CD4-positive, alpha-beta memory T cell (primary cell): ENCODE measurements around the gene FLAD1. TPM values are rescaled to one million over a fixed set of nuclear protein-coding genes. Genes with fewer than 3 reads are reported as not detected.

Experiments used
- CTCF ChIA-PET: fragments of 350-600 bp; sonication (Branson Sonifier 250); formaldehyde crosslinking; loops from one replicate; lab custom pipeline; 2021; ENCODE audit warnings: inconsistent platforms; ENCODE audit not compliant: partially characterized antibody; lab: Charles Lee
- POLR2A ChIA-PET: fragments of 350-600 bp; sonication (Branson Sonifier 250); formaldehyde crosslinking; loops from one replicate; lab custom pipeline; 2021; ENCODE audit not compliant: partially characterized antibody; lab: Charles Lee
- DNase-seq, 5 donors: peaks; one replicate each; pipeline versions ENCODE4 v3.0.0 to v3.0.0-alpha.2; 2020 to 2022; ENCODE audit warnings: mixed read lengths in 1 of 5
- H3K27ac ChIP-seq: one replicate; pipeline ENCODE4 v1.7.0; 2013; ENCODE audit warnings: low read depth, low read length
- H3K27me3 ChIP-seq: 2 replicates; pipeline ENCODE4 v1.7.0; 2013; ENCODE audit warnings: mild to moderate bottlenecking, low read length, moderate library complexity; ENCODE audit not compliant: insufficient read depth
- H3K36me3 ChIP-seq: 2 replicates; pipeline ENCODE4 v1.7.0; 2013; ENCODE audit warnings: mild to moderate bottlenecking, low read length, moderate library complexity; ENCODE audit not compliant: insufficient read depth
- H3K4me1 ChIP-seq: 2 replicates; pipeline ENCODE4 v1.7.0; 2013; ENCODE audit warnings: mild to moderate bottlenecking, low read length, moderate library complexity; ENCODE audit not compliant: insufficient read depth
- H3K4me3 ChIP-seq, 2 donors: one replicate each; pipeline ENCODE4 v1.7.0; 2013; ENCODE audit warnings: low read length in 2 of 2, mild to moderate bottlenecking in 1 of 2
- H3K9me3 ChIP-seq, 2 donors: one replicate each; pipeline ENCODE4 v1.7.0; 2013; ENCODE audit warnings: low read length in 2 of 2, control low read depth in 1 of 2; ENCODE audit not compliant: control insufficient read depth in 1 of 2
- H3K27ac Mint-ChIP-seq, 7 donors: one replicate each; pipeline ENCODE4 v1.8.0; 2020 to 2021; ENCODE audit warnings: mixed read lengths in 7 of 7, mild to moderate bottlenecking in 6 of 7, inconsistent platforms in 3 of 7, moderate library complexity in 3 of 7
- H3K27me3 Mint-ChIP-seq, 2 donors: one replicate each; pipeline ENCODE4 v1.8.0; 2020 to 2021; ENCODE audit warnings: mixed read lengths in 2 of 2
- H3K36me3 Mint-ChIP-seq, 2 donors: one replicate each; pipeline ENCODE4 v1.8.0; 2020 to 2021; ENCODE audit warnings: mixed read lengths in 2 of 2, inconsistent platforms in 1 of 2, mild to moderate bottlenecking in 1 of 2
- H3K4me1 Mint-ChIP-seq, 4 donors: one replicate each; pipeline ENCODE4 v1.8.0; 2020 to 2021; ENCODE audit warnings: mixed read lengths in 4 of 4, mild to moderate bottlenecking in 1 of 4
- H3K4me3 Mint-ChIP-seq, 8 donors: one replicate each; pipeline ENCODE4 v1.8.0; 2020 to 2021; ENCODE audit warnings: mixed read lengths in 8 of 8, mild to moderate bottlenecking in 7 of 8, moderate library complexity in 6 of 8, inconsistent platforms in 3 of 8
- H3K9me3 Mint-ChIP-seq, 8 donors: one replicate each; pipeline ENCODE4 v1.8.0; 2020 to 2021; ENCODE audit warnings: mixed read lengths in 8 of 8, mild to moderate bottlenecking in 5 of 8, inconsistent platforms in 3 of 8, moderate library complexity in 1 of 8
- intact Hi-C: fragments of 100-400 bp; cut with micrococcal nuclease; formaldehyde crosslinking; loops from one replicate; pipeline ENCODE4 v1.15.1; 2023
- polyA plus RNA-seq, 2 donors: library from polyadenylated mRNA; unstranded; fragments of 300-500 nt; fragmentation: Illumina TruSeq; gene quantifications; one replicate each; pipeline ENCODE4 v1.2.3, GENCODE V29; 2021
- total RNA-seq, 2 experiments: library from RNA; stranded (reverse); gene quantifications; one replicate each; pipeline ENCODE4 v1.2.3, GENCODE V29; 2021

Gene FLAD1
- total and polyA plus RNA-seq, 4 experiments from 2014 or later: 48.9 to 75.9 (median 54.5) TPM

DNA sequence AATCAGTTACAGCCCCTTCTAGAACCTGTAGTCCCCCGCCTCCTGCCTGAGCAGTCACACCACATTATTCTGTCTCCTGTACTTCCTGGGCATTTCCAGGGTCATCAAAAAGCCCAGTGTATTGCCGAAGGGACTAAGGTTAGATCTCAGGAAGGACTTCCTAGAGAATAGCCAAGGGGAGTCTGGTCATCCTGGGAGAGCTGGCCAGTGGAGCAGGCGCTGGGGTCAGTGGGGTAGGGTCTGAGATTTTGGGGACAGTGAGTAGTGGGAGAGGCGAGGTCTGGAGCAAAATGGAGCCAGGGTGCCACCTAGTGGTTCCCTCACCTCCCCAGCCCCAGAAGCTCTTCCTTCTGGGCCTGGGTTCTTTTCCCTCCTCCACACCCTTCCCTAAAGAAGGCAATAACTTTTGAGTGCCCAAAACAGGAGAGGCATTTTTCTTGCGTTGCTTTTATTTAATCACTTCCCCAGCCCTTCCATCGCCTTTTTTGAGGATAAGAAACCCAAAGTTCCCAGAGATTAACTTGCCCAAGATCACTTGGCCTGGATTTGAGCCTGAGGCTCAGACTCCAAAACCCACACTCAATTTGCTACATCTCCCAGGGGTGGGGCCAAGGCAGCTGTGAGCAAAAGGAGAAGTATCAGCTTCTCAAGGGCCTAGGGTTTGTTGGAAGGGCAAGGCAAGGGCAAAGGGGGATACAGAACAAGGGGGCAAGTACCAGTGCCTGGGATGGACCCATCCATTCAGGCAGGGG is 39.3 kb upstream of the FLAD1 start:
- intact Hi-C loops: no loop called here
- Mint-ChIP-seq H3K36me3 (peaks cover 14 to 50% of the 10 kb centered on the region in 2 donors), H3K27ac (peak overlapping the region; percentile 90 to 98 (median 97)), H3K9me3 (peaks cover 0 to 2% (median 0%) of the 10 kb centered on the region in 8 donors), H3K4me3 (peak overlapping the region in 7 of 8 donors; percentile 29 to 85 (median 67)), H3K4me1 (peaks cover 47 to 67% (median 58%) of the 10 kb centered on the region in 4 donors), H3K27me3 (no peaks in the 10 kb centered on the region)
- Histone ChIP-seq H3K27me3 (no peaks in the 10 kb centered on the region), H3K27ac (peak overlapping the region; percentile 82), H3K4me3 (no peak overlapping the region), H3K4me1 (peaks cover 79% of the 10 kb centered on the region), H3K9me3 (no peaks in the 10 kb centered on the region), H3K36me3 (peaks cover 47% of the 10 kb centered on the region)
- ChIA-PET CTCF (interaction anchor here (0.6 to 4.4 kb wide), 16 partner anchors 8 to 378 kb away, joined by 3 to 14 read pairs (median 4); partner anchors contain the start of genes ADAR, FLAD1 and PMVK), POLR2A (interaction anchor here (0.8 to 1.4 kb wide), 7 partner anchors 9 to 322 kb away, joined by 3 to 8 read pairs (median 3); no protein-coding TSS in a partner anchor)
- peak in 2 of 5 donors; percentile 45 to 47 for DNase-seq

DNA sequence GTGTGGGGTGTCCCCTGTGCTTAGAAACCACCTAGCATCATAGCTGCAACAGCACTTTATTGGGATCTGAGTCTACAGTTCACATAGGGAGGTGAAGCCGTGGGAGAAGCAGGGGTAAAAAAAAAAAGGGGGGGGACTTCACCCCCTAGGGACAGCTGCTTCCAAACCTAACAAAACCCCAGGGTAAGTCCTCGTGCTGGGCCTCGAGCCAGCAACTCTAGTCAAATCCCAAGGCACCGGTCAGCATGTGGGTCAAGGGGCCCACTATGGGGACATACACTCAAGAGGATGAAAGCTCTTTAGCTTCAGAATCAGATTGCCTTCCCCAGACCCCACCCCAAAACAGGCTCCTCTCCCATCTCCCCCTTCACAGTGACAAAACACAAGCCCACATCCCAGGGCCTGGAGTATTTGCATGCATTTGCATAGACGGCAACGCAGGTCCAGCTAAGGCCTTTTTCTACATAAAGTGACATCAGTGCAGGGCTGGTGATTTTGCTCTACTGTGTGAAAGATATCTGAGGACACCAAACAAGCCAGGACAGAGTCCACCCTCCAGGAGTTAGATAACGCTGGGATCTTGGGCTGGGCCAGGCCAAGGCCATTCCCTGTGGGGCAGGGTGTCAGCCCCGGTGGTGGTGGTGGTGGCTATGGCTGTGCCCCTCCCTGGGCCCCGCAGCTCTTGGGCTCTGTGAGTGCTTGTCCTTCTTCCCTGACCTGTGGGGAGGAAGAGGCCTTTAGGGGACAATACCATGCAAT is 38.6 kb upstream of the FLAD1 start:
- peaks cover 21 to 57% of the 10 kb centered on the region in 2 donors for H3K36me3 Mint-ChIP-seq

DNA sequence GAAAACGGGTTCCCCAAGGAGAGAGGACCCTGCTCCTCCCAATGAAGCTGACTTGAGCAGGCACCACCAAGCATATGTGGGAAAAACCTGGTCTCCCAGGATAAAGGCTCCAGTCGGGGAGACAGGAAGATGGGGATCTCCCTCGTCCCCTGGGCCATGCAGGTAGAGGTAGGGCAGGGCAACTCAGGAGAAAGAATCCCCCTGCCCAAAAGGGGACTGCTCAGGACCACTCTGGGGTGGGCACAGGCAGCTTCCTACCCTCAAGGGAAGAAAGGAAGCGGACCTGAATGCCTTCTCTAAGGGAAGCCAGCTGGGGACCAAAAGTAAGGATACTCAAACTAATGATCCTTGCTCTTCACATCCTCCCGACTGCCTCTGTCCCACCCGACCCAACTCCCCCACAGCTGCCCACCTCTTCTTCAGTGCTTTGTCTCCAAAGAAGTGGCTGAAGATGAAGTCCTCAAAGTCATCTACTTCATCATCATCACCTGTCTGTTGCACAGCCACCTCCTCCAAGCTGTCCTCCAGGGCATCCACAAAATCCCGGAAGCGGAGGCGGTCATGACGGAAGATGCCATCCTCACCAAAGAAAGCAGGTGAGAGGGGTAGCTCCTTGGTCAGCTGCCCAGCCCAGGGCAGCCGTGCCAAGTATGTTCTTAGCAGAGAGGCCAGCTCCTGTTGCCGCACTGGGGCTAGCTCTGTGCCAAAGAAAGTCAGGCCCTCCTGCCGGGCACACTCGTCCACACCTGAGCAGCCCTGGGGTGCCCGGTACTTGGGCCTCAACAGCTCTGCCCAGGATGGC is 37.8 kb upstream of the FLAD1 start:
- H3K9me3 ChIP-seq: no peaks in the 10 kb centered on the region
- H3K4me3 ChIP-seq: no peak overlapping the region
- H3K4me1 Mint-ChIP-seq: peaks cover 42 to 66% (median 55%) of the 10 kb centered on the region in 4 donors
- H3K9me3 Mint-ChIP-seq: peaks cover 0 to 2% (median 0%) of the 10 kb centered on the region in 8 donors
- CTCF ChIA-PET: interaction anchor here (0.9 to 4.4 kb wide), 14 partner anchors 9 to 464 kb away, joined by 3 to 14 read pairs (median 4); partner anchors contain the start of genes ADAM15, ADAR, FLAD1 and PMVK
- no peaks in the 10 kb centered on the region for H3K27me3 ChIP-seq
- DNase-seq: peak in 1 of 5 donors; percentile 22
- intact Hi-C loops: no loop called here
- H3K36me3 ChIP-seq: peaks cover 49% of the 10 kb centered on the region
- no peak overlapping the region for H3K4me3 Mint-ChIP-seq
- peaks cover 72% of the 10 kb centered on the region for H3K4me1 ChIP-seq
- no peaks in the 10 kb centered on the region for H3K27me3 Mint-ChIP-seq
- H3K36me3 Mint-ChIP-seq: peaks cover 23 to 58% of the 10 kb centered on the region in 2 donors
- H3K27ac ChIP-seq: peak overlapping the region; percentile 82
- POLR2A ChIA-PET: interaction anchor here (0.7 to 2.0 kb wide), 8 partner anchors 9 to 276 kb away, joined by 3 to 11 read pairs (median 3); partner anchors contain the start of genes FLAD1, PMVK and ZBTB7B
- H3K27ac Mint-ChIP-seq: peak overlapping the region; percentile 6 to 97 (median 62)

More for the DNA sequence above, 38.6 kb upstream of the FLAD1 start:
- Histone ChIP-seq H3K36me3 (peaks cover 47% of the 10 kb centered on the region), H3K4me3 (no peak overlapping the region), H3K27ac (peak overlapping the region; percentile 82), H3K4me1 (peaks cover 77% of the 10 kb centered on the region), H3K27me3 (no peaks in the 10 kb centered on the region), H3K9me3 (no peaks in the 10 kb centered on the region)
- Mint-ChIP-seq H3K27me3 (no peaks in the 10 kb centered on the region), H3K27ac (peak overlapping the region; percentile 61 to 97 (median 96)), H3K4me1 (peaks cover 47 to 69% (median 59%) of the 10 kb centered on the region in 4 donors), H3K9me3 (peaks cover 0 to 2% (median 0%) of the 10 kb centered on the region in 8 donors), H3K4me3 (peak overlapping the region in 1 of 8 donors; percentile 85)
- intact Hi-C loops: no loop called here
- POLR2A ChIA-PET: interaction anchor here (0.7 to 2.0 kb wide), 10 partner anchors 8 to 323 kb away, joined by 3 to 11 read pairs (median 3); partner anchors contain the start of genes FLAD1 and PMVK
- CTCF ChIA-PET: interaction anchor here (0.6 to 4.4 kb wide), 20 partner anchors 8 to 464 kb away, joined by 3 to 14 read pairs (median 3); partner anchors contain the start of genes ADAR, FLAD1 and PMVK
- DNase-seq: no peak

- CTCF ChIA-PET: interaction anchor here (0.9 to 4.4 kb wide), 6 partner anchors 10 to 465 kb away, joined by 3 to 14 read pairs (median 4); partner anchors contain the start of genes ADAM15 and PMVK
- no peak overlapping the region for H3K4me3 Mint-ChIP-seq
- H3K9me3 ChIP-seq: no peaks in the 10 kb centered on the region
- DNase-seq: peak in 1 of 5 donors; percentile 29
- POLR2A ChIA-PET: interaction anchor here (1.1 to 2.0 kb wide), 4 partner anchors 9 to 139 kb away, joined by 3 to 11 read pairs (median 3); partner anchors contain the start of genes PMVK and ZBTB7B
- H3K27ac ChIP-seq: peak overlapping the region; percentile 82
- H3K27ac Mint-ChIP-seq: peak overlapping the region; percentile 51 to 97 (median 84)
- H3K27me3 Mint-ChIP-seq: no peaks in the 10 kb centered on the region
- peaks cover 58% of the 10 kb centered on the region for H3K36me3 ChIP-seq
- peaks cover 0 to 2% (median 0%) of the 10 kb centered on the region in 8 donors for H3K9me3 Mint-ChIP-seq
- peaks cover 29 to 64% of the 10 kb centered on the region in 2 donors for H3K36me3 Mint-ChIP-seq
- no peaks in the 10 kb centered on the region for H3K27me3 ChIP-seq
- peaks cover 40 to 66% (median 55%) of the 10 kb centered on the region in 4 donors for H3K4me1 Mint-ChIP-seq
- H3K4me1 ChIP-seq: peaks cover 72% of the 10 kb centered on the region
- intact Hi-C loops: no loop called here
- no peak overlapping the region for H3K4me3 ChIP-seq
Measured at GRCh38 chr1:154945962-154946850, 36.9 kb upstream of the FLAD1 start.

GRCh38 chr1:154948079-154948478 is 35.1 kb upstream of the FLAD1 start:
- Histone ChIP-seq H3K27ac (peak overlapping the region; percentile 29), H3K9me3 (no peaks in the 10 kb centered on the region), H3K27me3 (no peaks in the 10 kb centered on the region), H3K36me3 (peaks cover 62% of the 10 kb centered on the region), H3K4me1 (peaks cover 72% of the 10 kb centered on the region), H3K4me3 (no peak overlapping the region)
- H3K27ac Mint-ChIP-seq: peak overlapping the region in 5 of 7 donors; percentile 70 to 98 (median 84)
- intact Hi-C loops: no loop called here
- H3K4me3 Mint-ChIP-seq: no peak overlapping the region
- DNase-seq: peak in 1 of 5 donors; percentile 37
- peaks cover 37 to 75% of the 10 kb centered on the region in 2 donors for H3K36me3 Mint-ChIP-seq
- CTCF ChIA-PET: interaction anchor here (4.4 kb wide), 1 partner anchor 12 kb away, joined by 14 read pairs; the partner anchor contains the start of gene PMVK
- H3K4me1 Mint-ChIP-seq: peaks cover 41 to 66% (median 57%) of the 10 kb centered on the region in 4 donors
- H3K9me3 Mint-ChIP-seq: peaks cover 0 to 2% (median 0%) of the 10 kb centered on the region in 8 donors
- POLR2A ChIA-PET: interaction anchor here (0.6 to 2.1 kb wide), 6 partner anchors 7 to 62 kb away, joined by 3 to 6 read pairs (median 3); partner anchors contain the start of genes FLAD1 and PYGO2
- H3K27me3 Mint-ChIP-seq: no peaks in the 10 kb centered on the region
